HepG2 (cell line): ENCODE data around the gene DDN. TPM values are rescaled to one million over a fixed set of nuclear protein-coding genes. Genes with fewer than 3 reads are reported as not detected.
A peak's percentile ranks its signal among the peaks of the same experiment; 100 is the strongest.

Source experiments
- BHLHE40 ChIP-seq: IDR thresholded peaks from 2 replicates; pipeline ENCODE4 v1.6.1; 2011; ENCODE audit warnings: low read length, improper control_type of control experiment
- CCAR2 ChIP-seq: fragments of 200-400 bp; formaldehyde crosslinking; optimal IDR thresholded peaks from 2 replicates; pipeline ENCODE3; 2018; ENCODE audit warnings: low read depth, mild to moderate bottlenecking, low read length, moderate library complexity
- HOXA7 ChIP-seq: sonication (generic); formaldehyde crosslinking; IDR thresholded peaks from 2 replicates; pipeline ENCODE4 v1.8.1; 2022; ENCODE audit warnings: mild to moderate bottlenecking, missing genetic modification reagents, moderate library complexity
- KMT2B ChIP-seq: IDR thresholded peaks from 2 replicates; pipeline ENCODE4 v1.6.1; 2016; ENCODE audit warnings: missing genetic modification reagents, missing compliant biosample characterization
- MIER2 ChIP-seq: IDR thresholded peaks from 2 replicates; pipeline ENCODE4 v1.6.1; 2016; ENCODE audit warnings: missing biosample characterization, missing genetic modification reagents
- RBAK ChIP-seq: sonication (generic); formaldehyde crosslinking; IDR thresholded peaks from 2 replicates; pipeline ENCODE4 v1.5.1; 2020; ENCODE audit warnings: mild to moderate bottlenecking, missing genetic modification reagents
- SKI ChIP-seq: fragments of 450-650 bp; IDR thresholded peaks from one replicate; pipeline ENCODE4 v1.6.1; 2018; ENCODE audit warnings: mild to moderate bottlenecking; ENCODE audit not compliant: partially characterized antibody
- SRY ChIP-seq: sonication (generic); formaldehyde crosslinking; IDR thresholded peaks from 2 replicates; pipeline ENCODE4 v1.8.0; 2022; ENCODE audit warnings: mild to moderate bottlenecking, missing genetic modification reagents
- THRA ChIP-seq: sonication (generic); formaldehyde crosslinking; IDR thresholded peaks from 2 replicates; pipeline ENCODE4 v1.4.0; 2020; ENCODE audit warnings: missing genetic modification reagents, borderline replicate concordance
- ZBTB37 ChIP-seq: sonication (generic); formaldehyde crosslinking; IDR thresholded peaks from 2 replicates; pipeline ENCODE4 v1.4.0; 2020; ENCODE audit warnings: mild to moderate bottlenecking, missing genetic modification reagents
- ZBTB40 ChIP-seq, 2 experiments: fragments of 450-650 bp in 1 of 2; sonication (generic) in 1 of 2; formaldehyde crosslinking in 1 of 2; IDR thresholded peaks; 2 replicates each; pipeline versions ENCODE4 v1.6.1 to v1.8.0; 2016 to 2022; ENCODE audit warnings: antibody characterized with exemption in 1 of 2, mild to moderate bottlenecking in 1 of 2, missing genetic modification reagents in 1 of 2
- ZMYM4 ChIP-seq: sonication (generic); formaldehyde crosslinking; IDR thresholded peaks from 2 replicates; pipeline ENCODE4 v1.8.1; 2023; ENCODE audit warnings: mild to moderate bottlenecking, missing genetic modification reagents
- ZNF121 ChIP-seq: sonication (generic); formaldehyde crosslinking; IDR thresholded peaks from 2 replicates; pipeline ENCODE4 v1.5.0; 2020; ENCODE audit warnings: mild to moderate bottlenecking, missing genetic modification reagents
- ZNF383 ChIP-seq: sonication (generic); formaldehyde crosslinking; IDR thresholded peaks from 2 replicates; pipeline ENCODE4 v1.4.0; 2020; ENCODE audit warnings: missing genetic modification reagents, mild to moderate bottlenecking, borderline replicate concordance
- ZNF510 ChIP-seq: sonication (generic); formaldehyde crosslinking; IDR thresholded peaks from 2 replicates; pipeline ENCODE4 v1.4.0; 2020; ENCODE audit warnings: low read depth, mild to moderate bottlenecking, missing genetic modification reagents
- ZNF605 ChIP-seq: sonication (generic); formaldehyde crosslinking; IDR thresholded peaks from 2 replicates; pipeline ENCODE4 v1.8.0; 2022; ENCODE audit warnings: mild to moderate bottlenecking, missing genetic modification reagents
- ZNF672 ChIP-seq: sonication (generic); formaldehyde crosslinking; IDR thresholded peaks from 2 replicates; pipeline ENCODE4 v1.8.1; 2022; ENCODE audit warnings: missing genetic modification reagents
- polyA plus RNA-seq, 8 experiments: library from polyadenylated mRNA; depleted of rRNA in 3 of 8; stranded (reverse) in 7 of 8; unstranded in 1 of 8; fragments of >200 nt; fragmentation: Illumina TruSeq in 4 of 8; extraction: Trizol in 4 of 8; gene quantifications; 2 replicates each; pipeline versions ENCODE4 v1.2.1 to v1.2.3, GENCODE V29; 2011 to 2016; ENCODE audit warnings: low read depth in 4 of 8, missing spikeins in 1 of 8, mixed read lengths in 1 of 8; ENCODE audit not compliant: insufficient read depth in 1 of 8
- total RNA-seq, 5 experiments: library from RNA; depleted of rRNA; stranded (reverse); fragments of >200 nt; fragmentation: Illumina TruSeq; extraction: Trizol; gene quantifications; 2 replicates each; pipeline ENCODE4 v1.2.3, GENCODE V29; 2016; ENCODE audit warnings: low read depth in 1 of 5

The DDN gene
- total and polyA plus RNA-seq, 2 of the 13 experiments (the other 11 are each of a cell fraction or from before 2014, with no cell fraction given), result 0.24 to 0.53 TPM

DNA sequence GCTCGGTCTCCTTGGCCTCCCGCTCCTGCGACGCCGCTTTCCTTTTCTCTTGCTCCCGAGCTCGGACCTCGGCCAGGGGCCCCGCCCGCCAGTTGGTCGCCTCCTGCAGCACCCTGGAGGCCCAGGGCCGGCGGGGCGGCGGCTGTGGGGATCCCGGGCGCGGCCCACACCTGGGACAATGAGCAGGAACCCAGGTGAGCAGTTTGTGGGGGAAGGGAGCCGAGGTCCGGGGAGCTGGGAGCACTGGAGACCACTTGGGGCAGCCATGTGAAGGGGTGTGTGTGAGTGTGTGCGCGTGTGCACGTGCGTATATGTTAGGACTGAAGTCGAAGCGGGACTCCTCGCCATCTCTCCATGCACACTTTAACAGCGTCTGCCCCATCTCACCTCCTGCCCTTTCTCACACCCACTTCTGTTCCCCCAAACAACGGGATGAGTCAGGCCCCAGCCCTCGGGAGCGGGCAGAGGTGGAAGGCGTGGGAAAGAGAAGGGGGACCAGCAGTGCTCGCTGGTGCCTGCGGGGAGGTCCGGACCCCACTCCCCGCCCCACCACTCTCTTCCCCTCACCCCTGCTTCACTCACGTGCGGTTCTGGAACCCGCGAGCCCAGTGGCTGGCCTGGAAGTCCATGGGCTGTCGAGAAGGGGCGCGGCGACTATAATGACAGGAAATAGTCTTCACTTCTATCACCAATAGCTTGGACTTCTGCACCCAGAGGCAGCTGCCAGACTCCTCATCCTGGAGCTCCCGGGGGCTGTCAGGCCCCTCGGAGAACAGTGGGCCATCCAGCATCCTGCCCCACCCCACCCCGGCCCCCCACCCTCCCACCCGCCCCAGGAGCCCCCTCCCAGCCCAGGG lies 450 bp downstream of the DDN start (continued):
- TF ChIP-seq KMT2B (CRISPR knock-in tag), result no peak
- no peak for TF ChIP-seq ZNF510 (CRISPR knock-in tag)
- no peak for TF ChIP-seq ZBTB40 (IDR thresholded peaks at IDR 0.05)
- peak; percentile 86; the same call in 1 of the 2 replicates for TF ChIP-seq ZBTB40 (CRISPR knock-in tag; IDR thresholded peaks at IDR 0.05)
- TF ChIP-seq RBAK (CRISPR knock-in tag), result no peak
- no peak; the same call in 1 of the 2 replicates for TF ChIP-seq ZBTB37 (CRISPR knock-in tag)
- no peak for TF ChIP-seq SKI
- no peak for TF ChIP-seq CCAR2
- TF ChIP-seq ZNF605 (CRISPR knock-in tag), result peak; percentile 72; the same call in 1 of the 2 replicates
- TF ChIP-seq MIER2, result 0 out of 2 replicates have a peak, but pooled peaks have one; percentile 20
- TF ChIP-seq ZNF121, result 0 out of 2 replicates have a peak, but pooled peaks have one; percentile 6
- peak; percentile 94; the same call in 1 of the 2 replicates for TF ChIP-seq SRY (CRISPR knock-in tag)
- TF ChIP-seq ZMYM4 (CRISPR knock-in tag), result no peak; the same call in 1 of the 2 replicates
- TF ChIP-seq BHLHE40, result peak; percentile 39
- no peak for TF ChIP-seq HOXA7 (CRISPR knock-in tag)
- no peak for TF ChIP-seq THRA (CRISPR knock-in tag)
- 0 out of 2 replicates have a peak, but pooled peaks have one; percentile 32 for TF ChIP-seq ZNF672
- TF ChIP-seq ZNF383 (CRISPR knock-in tag), result no peak
